OCI-LY3 (cell line): ENCODE results near the gene FREM2.

ENCODE experiments used
- H2AFZ ChIP-seq: fragments of 200-600, 300-600 bp; shearing (Covaris generic); 2 replicates; pipeline ENCODE4 v1.6.0; 2014; ENCODE audit warnings: antibody characterized with exemption, low read depth, low read length
- H3K27ac ChIP-seq: fragments of 200-600, 300-600 bp; sonication (generic); 2 replicates; pipeline ENCODE4 v1.5.1; 2014; ENCODE audit warnings: mild to moderate bottlenecking, low read length, moderate library complexity, mixed read lengths
- H3K27me3 ChIP-seq: fragments of 200-600, 300-600 bp; sonication (generic); 2 replicates; pipeline ENCODE4 v1.6.1; 2014; ENCODE audit warnings: low read depth, low read length, mixed read lengths
- H3K36me3 ChIP-seq: fragments of 200-600, 300-600 bp; sonication (generic); replicated peaks from 2 replicates; pipeline ENCODE3; 2014; ENCODE audit warnings: low read depth, low read length, mixed read lengths
- H3K4me1 ChIP-seq: fragments of 300-600, 200-600 bp; sonication (generic); 2 replicates; pipeline ENCODE4 v1.6.1; 2014; ENCODE audit warnings: low read length, mixed read lengths
- H3K4me2 ChIP-seq: fragments of 200-600, 300-600 bp; sonication (generic); 2 replicates; pipeline ENCODE4 v1.6.1; 2014; ENCODE audit warnings: low read length, mixed read lengths
- H3K4me3 ChIP-seq: fragments of 300-600, 200-600 bp; sonication (generic); 2 replicates; pipeline ENCODE4 v1.5.1; 2014; ENCODE audit warnings: antibody characterized with exemption, mild to moderate bottlenecking, low read length, moderate library complexity
- H3K79me2 ChIP-seq: fragments of 300-600, 200-600 bp; shearing (Covaris generic); 2 replicates; pipeline ENCODE4 v1.6.1; 2014; ENCODE audit warnings: mild to moderate bottlenecking, low read length, mixed read lengths
- H3K9ac ChIP-seq: fragments of 300-600, 200-600 bp; shearing (Covaris generic); 2 replicates; pipeline ENCODE4 v1.6.0; 2014; ENCODE audit warnings: mild to moderate bottlenecking, low read length, moderate library complexity
- H3K9me3 ChIP-seq: fragments of 200-600, 300-600 bp; shearing (Covaris generic); 2 replicates; pipeline ENCODE4 v1.6.1; 2014; ENCODE audit warnings: low read length, mixed read lengths; ENCODE audit not compliant: insufficient read depth
- H4K20me1 ChIP-seq: fragments of 200-600, 300-600 bp; sonication (generic); 2 replicates; pipeline ENCODE4 v1.6.1; 2016; ENCODE audit warnings: low read length, mixed read lengths; ENCODE audit not compliant: insufficient read depth
- EZH2phosphoT487 ChIP-seq: fragments of 200-600 bp; shearing (Covaris generic); IDR thresholded peaks from 2 replicates; pipeline ENCODE4 v1.6.1; 2018; ENCODE audit warnings: antibody characterized with exemption, mixed run types, low read depth
- TF ChIP-seq, protein P1 (sequence below): fragments of 200-600, 300-600 bp; sonication (generic); IDR thresholded peaks from 2 replicates; pipeline ENCODE4 v1.5.1; 2014; ENCODE audit warnings: antibody characterized with exemption, low read length, low read depth

Gene FREM2

DNA sequence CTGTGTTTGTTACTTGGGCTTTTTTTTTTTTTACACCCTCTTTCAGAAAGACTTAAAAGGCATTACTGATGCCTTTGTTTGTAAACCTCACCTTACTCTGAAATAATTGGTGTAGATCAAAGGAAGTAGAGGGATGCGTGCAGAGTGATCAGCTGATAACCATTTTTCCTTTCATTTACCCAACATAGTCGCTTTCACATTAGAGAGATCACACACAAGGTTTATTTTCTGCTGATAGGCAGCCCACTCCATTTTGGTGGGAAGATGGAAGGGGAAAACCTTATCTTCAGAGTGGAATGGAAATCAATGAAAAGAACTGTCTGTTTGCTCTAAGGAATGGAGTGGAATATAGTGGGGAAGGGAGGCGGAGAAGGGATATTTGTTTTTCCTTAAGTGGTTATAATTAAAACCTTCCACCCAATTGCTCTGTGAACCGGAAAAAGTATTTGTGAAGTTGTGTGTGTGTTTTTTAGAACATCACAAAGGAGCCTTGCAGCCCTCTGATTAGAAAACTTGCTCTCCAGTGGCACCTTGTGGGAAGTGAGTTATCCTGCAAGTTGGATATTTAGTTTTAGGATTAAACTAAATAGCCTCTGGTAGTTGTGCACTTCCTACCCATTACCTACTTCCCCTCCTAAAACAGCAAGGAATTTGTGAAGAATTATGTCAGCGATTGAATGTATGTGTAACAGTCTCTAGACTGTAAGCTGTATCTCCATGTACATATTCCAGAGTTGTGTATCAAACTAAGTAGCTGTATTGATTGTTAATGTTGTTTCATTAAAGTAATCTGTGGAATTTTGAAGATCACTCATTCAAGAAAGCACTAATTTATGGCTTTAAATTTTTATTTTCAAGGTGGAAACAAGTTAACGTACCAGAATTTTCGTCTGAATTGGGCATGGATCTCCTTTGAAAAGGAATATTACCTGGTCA, 76.8 kb downstream of the FREM2 start:
- Histone ChIP-seq H3K4me3 (no peak overlapping the region), H3K9me3 (no peaks in the 10 kb centered on the region), H3K27ac (no peak overlapping the region), H3K4me1 (no peaks in the 10 kb centered on the region), H3K79me2 (no peaks in the 10 kb centered on the region), H3K4me2 (no peak overlapping the region), H4K20me1 (no peaks in the 10 kb centered on the region), H3K9ac (no peak overlapping the region), H3K36me3 (no peaks in the 10 kb centered on the region), H2AFZ (no peak overlapping the region), H3K27me3 (peaks cover 8% of the 10 kb centered on the region; the same call in 1 of the 2 replicates)
- no peak for TF ChIP-seq EZH2phosphoT487
- TF ChIP-seq, protein P1, sequence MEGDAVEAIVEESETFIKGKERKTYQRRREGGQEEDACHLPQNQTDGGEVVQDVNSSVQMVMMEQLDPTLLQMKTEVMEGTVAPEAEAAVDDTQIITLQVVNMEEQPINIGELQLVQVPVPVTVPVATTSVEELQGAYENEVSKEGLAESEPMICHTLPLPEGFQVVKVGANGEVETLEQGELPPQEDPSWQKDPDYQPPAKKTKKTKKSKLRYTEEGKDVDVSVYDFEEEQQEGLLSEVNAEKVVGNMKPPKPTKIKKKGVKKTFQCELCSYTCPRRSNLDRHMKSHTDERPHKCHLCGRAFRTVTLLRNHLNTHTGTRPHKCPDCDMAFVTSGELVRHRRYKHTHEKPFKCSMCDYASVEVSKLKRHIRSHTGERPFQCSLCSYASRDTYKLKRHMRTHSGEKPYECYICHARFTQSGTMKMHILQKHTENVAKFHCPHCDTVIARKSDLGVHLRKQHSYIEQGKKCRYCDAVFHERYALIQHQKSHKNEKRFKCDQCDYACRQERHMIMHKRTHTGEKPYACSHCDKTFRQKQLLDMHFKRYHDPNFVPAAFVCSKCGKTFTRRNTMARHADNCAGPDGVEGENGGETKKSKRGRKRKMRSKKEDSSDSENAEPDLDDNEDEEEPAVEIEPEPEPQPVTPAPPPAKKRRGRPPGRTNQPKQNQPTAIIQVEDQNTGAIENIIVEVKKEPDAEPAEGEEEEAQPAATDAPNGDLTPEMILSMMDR: peak; percentile 54

DNA sequence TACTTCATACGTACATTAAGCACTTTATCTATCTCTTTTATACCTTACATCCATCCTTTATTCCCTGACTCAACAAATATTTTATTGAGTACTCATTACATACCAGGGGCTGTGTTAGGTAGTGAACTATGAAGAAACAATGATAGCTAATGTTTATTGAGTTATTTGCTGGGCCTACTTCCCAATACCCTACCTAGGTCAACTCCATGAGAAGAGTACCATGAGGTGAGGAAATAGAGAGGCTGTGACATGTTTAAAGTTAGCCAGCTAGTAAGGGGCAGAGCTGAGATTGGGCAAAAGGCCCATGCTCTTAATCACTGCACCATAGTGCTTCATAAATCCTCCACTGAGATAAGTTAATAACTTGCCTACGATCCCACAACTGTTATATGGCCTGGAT, 79.9 kb downstream of the FREM2 start:
- Histone ChIP-seq H3K27me3 (no peaks in the 10 kb centered on the region), H3K4me3 (no peak overlapping the region), H3K9ac (no peak overlapping the region), H3K79me2 (no peaks in the 10 kb centered on the region), H3K27ac (no peak overlapping the region), H2AFZ (no peak overlapping the region), H3K4me2 (no peak overlapping the region), H4K20me1 (no peaks in the 10 kb centered on the region), H3K36me3 (no peaks in the 10 kb centered on the region), H3K4me1 (no peaks in the 10 kb centered on the region), H3K9me3 (no peaks in the 10 kb centered on the region)
- TF ChIP-seq EZH2phosphoT487: no peak
- TF ChIP-seq, protein P1: no peak

DNA sequence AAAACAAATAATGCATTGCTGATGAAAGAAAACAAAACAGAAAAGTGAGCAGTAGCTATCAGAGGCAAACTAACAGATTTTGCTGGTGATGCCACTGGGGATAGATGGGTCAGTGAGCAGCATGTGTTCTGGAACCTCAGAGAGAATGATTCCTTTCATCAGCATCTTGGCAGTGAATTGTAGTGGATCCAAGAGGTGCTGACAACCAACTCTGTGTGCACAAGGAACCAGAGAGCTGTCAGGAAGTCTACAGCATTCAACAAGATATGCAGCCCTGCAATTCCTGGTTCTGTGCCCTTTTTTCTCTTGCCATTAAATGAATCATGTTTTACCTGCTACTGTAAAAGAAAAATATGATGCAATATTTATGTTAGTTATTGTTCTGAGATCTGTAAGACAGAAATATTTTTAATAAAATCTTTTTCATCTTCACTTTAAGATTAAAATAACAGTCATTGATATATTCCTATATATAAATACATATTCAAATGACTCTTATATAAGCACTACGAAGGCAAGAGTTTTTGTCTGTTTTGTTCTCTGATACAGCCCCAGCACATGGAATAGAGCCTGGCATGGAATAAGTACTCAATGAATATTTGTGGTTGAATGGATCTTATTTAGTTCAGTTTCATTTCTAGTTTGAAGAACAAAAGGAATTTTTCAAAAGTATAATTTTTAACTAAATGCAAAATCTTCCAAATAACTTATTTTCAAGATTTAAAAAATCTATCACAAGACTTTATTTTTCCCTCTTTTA, 80.8 kb downstream of the FREM2 start:
- TF ChIP-seq, protein P1: no peak
- no peak for TF ChIP-seq EZH2phosphoT487
- Histone ChIP-seq H3K4me3 (no peak overlapping the region), H3K9ac (no peak overlapping the region), H3K4me1 (no peaks in the 10 kb centered on the region), H4K20me1 (no peaks in the 10 kb centered on the region), H3K9me3 (no peaks in the 10 kb centered on the region), H3K27me3 (no peaks in the 10 kb centered on the region), H3K36me3 (no peaks in the 10 kb centered on the region), H3K4me2 (no peak overlapping the region), H3K79me2 (no peaks in the 10 kb centered on the region), H2AFZ (no peak overlapping the region), H3K27ac (no peak overlapping the region)

DNA sequence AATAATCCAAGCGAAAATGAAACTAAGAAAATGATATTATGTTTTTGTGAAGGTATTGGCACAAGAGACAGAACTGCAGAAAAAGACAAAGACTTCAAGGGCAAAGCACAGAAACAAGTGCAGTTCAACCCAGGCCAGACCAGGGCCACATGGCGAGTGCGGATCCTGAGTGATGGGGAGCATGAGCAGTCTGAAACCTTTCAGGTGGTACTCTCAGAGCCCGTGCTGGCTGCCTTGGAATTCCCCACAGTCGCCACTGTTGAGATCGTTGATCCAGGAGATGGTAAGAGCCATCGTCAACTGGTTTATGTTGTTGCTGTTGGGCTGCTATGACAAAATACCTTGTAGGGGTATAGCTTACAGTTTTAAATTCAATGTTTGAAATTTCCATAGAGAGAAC, 82.6 kb downstream of the FREM2 start:
- Histone ChIP-seq H3K9ac (no peak overlapping the region), H3K4me1 (no peaks in the 10 kb centered on the region), H3K79me2 (no peaks in the 10 kb centered on the region), H2AFZ (no peak overlapping the region), H3K36me3 (no peaks in the 10 kb centered on the region), H3K9me3 (no peaks in the 10 kb centered on the region), H3K27ac (no peak overlapping the region), H3K27me3 (no peaks in the 10 kb centered on the region), H3K4me3 (no peak overlapping the region), H4K20me1 (no peaks in the 10 kb centered on the region), H3K4me2 (0 out of 2 replicates have a peak overlapping the region, but pooled peaks have one; percentile 3)
- TF ChIP-seq EZH2phosphoT487: no peak
- TF ChIP-seq, protein P1: no peak
